Activated CD8-positive, alpha-beta memory T cell treated with anti-CD3 and anti-CD28 coated beads for 1 hour (primary cell): ENCODE data around the gene MICALL2.

ENCODE experiments used
- DNase-seq, 2 donors: peaks; one replicate each; pipeline ENCODE4 v3.0.0-alpha.2; 2020; ENCODE audit warnings: low read depth in 1 of 2; ENCODE audit errors: extremely low read depth in 1 of 2

The MICALL2 gene

DNA sequence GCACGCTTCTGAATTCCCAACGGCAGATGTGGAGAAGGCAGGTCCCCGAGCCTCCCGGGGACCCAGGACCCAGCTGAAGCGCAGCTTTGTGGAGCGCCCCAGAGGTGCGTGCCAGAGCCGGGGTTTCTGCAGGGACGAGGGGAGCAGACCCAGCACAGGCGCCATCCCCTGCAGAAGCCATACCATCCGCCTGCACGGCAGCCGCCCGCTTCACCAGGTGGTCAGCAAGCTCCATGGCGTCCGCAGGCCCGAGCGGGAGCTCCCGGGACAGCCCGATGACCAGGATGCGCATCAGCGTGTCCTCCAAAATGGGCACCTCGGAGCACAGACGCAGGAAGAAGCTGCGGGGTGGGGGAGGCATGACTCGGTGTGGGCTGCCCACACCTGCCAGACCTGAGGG, 34.3 kb upstream of the MICALL2 start:
- no peak for DNase-seq

- DNase-seq = no peak
Measured at GRCh38 chr7:1493129-1493528, 33.9 kb upstream of the MICALL2 start.

- DNase-seq = no peak
Measured at GRCh38 chr7:1492640-1493039, 33.4 kb upstream of the MICALL2 start.

DNA sequence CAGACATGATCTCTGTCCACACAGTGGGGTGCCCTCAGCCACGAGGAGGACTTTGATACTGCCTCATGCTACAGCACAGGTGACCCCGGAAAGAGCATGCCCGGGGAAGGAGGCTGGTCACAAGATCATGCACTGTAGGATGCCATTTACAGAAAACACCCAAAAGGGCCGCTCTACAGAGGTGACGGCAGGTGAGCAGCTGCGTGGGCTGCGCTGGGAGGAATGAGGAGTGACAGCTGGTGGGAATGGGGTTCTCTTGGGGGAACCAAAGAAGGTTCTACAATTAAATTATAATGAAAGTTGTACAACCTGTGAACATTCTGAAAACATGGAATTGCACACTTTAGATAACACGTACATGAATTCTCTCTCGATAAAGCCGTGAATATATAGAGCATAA, 33.0 kb upstream of the MICALL2 start:
- no peak for DNase-seq

DNA sequence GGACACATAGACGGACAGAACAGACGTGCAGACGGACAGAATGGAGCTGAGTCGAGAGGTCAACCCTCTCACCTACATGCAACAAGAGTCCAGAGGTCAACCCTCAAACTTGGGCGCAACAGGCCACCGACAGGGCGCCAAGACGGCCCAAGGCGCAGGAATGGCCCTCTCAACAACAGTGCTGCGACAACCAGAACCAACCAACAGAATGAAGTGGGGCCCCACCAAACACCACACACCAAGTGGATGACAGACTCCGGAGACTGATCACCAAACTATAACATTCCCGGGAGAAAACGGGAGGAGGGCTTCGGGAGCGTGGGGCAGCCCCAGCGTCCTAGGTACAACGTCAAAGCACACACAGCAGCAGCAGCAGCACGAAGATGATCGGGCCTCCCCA, 31.6 kb upstream of the MICALL2 start:
- DNase-seq = no peak

DNA sequence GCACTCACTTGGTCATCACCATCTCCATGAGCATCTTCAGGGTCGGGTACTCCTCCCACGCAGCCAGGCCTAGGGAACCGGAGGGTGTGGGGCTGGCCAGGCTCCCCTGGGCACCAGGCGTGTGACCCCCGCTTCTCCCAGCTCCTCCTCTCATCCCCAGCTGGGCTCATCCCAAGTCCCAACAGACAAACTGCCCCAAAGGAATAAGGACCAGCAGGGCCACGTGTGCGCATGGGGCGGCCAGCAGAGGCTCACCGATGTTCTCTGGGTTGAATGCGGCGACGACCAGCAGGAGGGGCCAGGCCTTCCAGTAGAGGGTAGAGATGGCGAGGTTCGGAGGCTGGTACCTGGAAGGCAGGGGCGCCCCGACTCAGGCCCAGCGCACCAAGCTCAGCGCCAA, 30.1 kb upstream of the MICALL2 start:
- DNase-seq = no peak

GRCh38 chr7:1488016-1488415, 28.7 kb upstream of the MICALL2 start:
- DNase-seq = no peak

- DNase-seq = no peak
Measured at GRCh38 chr7:1487466-1487865, 28.2 kb upstream of the MICALL2 start.

- DNase-seq = no peak
Measured at GRCh38 chr7:1486571-1486970, 27.3 kb upstream of the MICALL2 start.

DNA sequence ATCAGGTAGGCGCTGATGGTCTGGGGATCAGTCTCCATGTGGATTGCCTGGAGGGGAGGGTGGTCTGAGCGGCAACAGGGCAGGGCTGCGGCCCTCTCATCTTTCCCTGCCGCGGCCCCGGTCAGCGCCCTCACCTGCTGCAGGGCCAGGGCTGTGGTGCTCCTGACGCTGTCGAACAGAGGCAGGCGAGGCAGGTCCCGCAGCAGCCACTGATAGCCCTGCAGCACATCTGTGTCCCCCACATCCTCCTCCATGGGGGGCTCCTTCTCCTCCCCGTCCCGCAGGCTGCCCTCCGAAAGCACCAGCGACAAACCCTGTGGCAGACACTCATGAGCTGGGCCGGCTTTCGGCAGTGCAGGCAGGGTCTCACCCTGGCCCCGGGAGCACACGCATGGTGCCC, 25.9 kb upstream of the MICALL2 start:
- no peak for DNase-seq

- no peak for DNase-seq
Measured at GRCh38 chr7:1484569-1484968, 25.3 kb upstream of the MICALL2 start.

DNA sequence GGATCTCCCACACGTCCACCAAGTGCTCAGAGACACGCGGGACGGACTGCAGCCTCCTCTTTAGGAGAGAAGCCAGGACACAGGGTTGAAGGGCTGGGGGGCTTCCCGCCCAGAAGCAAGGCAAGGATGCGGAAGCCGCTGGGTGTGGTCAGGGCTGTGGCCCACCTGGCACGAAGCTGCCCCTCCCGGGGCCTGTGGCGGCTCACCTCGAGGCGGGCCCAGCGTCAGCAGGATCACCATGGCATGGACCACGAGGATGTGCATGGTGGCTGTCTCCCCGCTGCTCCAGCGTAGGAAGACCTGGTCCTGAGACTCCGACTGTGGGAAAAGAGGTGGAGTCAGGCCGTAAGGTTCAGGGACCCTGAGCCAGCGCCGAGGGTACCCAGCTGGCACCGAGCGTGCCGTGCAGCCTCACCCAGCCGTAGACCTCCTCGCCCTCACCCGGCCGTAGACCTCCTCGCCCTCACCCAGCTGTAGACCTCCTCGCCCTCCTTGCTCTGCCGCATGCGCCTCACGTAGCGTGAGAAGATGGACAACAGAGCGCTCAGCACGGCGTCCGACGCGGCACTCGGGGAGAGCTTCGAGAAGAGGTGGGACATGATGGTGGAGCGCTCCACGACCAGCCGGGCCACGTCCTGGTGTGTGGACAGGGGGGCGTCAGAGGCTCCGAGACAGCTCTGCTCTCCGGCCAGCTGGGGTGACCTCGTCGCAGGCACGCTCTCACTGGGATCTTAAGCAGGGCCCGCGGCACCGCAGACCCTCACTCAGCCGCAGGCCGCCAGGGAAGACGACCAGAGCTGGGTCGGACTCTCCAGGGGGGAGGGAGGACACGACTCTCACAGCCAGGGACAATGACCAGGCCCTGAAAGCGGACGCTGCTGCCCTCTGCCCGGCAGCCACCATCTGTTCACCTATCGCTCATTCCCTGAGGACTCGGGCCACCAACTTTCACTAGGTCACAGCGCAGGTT, 24.6 kb upstream of the MICALL2 start:
- no peak for DNase-seq

- no peak for DNase-seq
Measured at GRCh38 chr7:1483079-1483478, 23.8 kb upstream of the MICALL2 start.

- DNase-seq = no peak
Measured at GRCh38 chr7:1481300-1481699, 22.0 kb upstream of the MICALL2 start.

GRCh38 chr7:1480670-1481069, 21.4 kb upstream of the MICALL2 start:
- DNase-seq = no peak

DNA sequence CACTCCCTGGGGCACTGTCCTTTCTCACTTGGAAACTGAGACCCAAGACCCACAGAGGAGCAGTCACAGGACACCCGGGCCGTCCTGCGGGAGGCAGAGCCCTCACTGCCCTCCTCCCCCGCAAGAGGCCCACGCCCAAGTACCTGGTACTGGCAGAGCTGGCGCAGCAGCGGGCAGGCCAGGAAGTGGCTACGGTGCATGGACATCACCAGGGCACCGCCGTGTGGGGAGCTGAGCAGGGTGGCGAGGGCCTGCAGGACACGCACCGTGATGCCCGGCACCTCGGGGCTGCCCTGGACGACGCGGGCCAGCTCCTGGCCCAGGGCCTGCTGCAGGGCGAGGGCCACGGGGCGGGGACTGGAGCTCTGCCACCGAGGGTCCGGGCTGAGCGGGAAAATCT, 20.0 kb upstream of the MICALL2 start:
- DNase-seq = no peak

- no peak for DNase-seq
Measured at GRCh38 chr7:1478480-1478879, 19.2 kb upstream of the MICALL2 start.

- no peak for DNase-seq
Measured at GRCh38 chr7:1476859-1477258, 17.6 kb upstream of the MICALL2 start.

GRCh38 chr7:1475991-1476390, 16.7 kb upstream of the MICALL2 start:
- DNase-seq = no peak

GRCh38 chr7:1475393-1475792, 16.1 kb upstream of the MICALL2 start:
- DNase-seq = no peak

DNA sequence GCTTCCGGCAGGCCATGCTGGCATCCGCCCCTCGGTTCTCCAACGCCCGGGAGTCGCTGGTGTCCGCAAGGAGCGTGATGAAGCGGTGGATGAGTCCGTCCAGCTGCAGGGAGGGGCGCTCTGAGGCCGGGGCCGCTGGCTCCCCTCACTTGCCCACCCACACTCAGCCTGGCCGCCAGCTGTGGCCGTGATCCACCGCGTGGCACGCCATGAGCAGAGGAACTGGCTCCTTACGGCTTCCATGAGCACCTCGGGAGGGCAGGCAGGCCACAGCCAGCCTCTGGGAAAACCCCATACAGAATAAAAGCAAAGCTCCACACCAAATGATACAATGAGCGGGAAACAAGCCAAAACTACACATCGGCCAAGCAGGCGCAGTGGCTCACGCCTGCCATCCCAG, 15.5 kb upstream of the MICALL2 start:
- DNase-seq = no peak

GRCh38 chr7:1473864-1474512, 14.7 kb upstream of the MICALL2 start:
- DNase-seq = peak; percentile 68 to 80
